Fibroblast of skin of back (primary cell): Measurements from ENCODE around the gene HBG1. TPM values are rescaled to one million over a fixed set of nuclear protein-coding genes. Genes with fewer than 3 reads are reported as not detected.
"Not testable (repeated sequence)": the region's sequence is repeated elsewhere in the genome, so short reads cannot be mapped to it uniquely, and the experiment has no call there.

Experiments used
- DNase-seq: peaks from one replicate; pipeline ENCODE4 v3.0.0-alpha.2; 2013
- polyA plus RNA-seq, 2 experiments: library from polyadenylated mRNA; unstranded; fragments of 120-200 nt; gene quantifications; one replicate each; pipeline ENCODE4 v1.2.1, GENCODE V29; 2013; ENCODE audit not compliant: insufficient read length in 2 of 2

HBG1 gene
- not detected for polyA plus RNA-seq (2013, experiment 1 of 2; ENCODE audit: insufficient read length)
- 5.3 TPM for polyA plus RNA-seq (2013, experiment 2 of 2; ENCODE audit: insufficient read length)

DNA sequence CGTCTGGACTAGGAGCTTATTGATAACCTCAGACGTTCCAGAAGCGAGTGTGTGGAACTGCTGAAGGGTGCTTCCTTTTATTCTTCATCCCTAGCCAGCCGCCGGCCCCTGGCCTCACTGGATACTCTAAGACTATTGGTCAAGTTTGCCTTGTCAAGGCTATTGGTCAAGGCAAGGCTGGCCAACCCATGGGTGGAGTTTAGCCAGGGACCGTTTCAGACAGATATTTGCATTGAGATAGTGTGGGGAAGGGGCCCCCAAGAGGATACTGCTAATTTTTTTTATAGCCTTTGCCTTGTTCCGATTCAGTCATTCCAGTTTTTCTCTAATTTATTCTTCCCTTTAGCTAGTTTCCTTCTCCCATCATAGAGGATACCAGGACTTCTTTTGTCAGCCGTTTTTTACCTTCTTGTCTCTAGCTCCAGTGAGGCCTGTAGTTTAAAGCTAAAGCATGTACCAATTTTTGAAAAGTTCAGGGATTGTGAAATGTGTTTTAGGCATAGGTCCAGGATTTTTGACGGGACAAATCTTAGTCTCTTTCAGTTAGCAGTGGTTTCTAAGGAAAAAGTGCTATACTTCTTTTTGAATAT, at the start of gene HBG1:
TSS of gene HBG1 (minus strand) at position 51 of the 590 bp plus-strand sequence. CDS start 53 bp downstream, outside the sequence.
- not testable (repeated sequence) for DNase-seq

DNA sequence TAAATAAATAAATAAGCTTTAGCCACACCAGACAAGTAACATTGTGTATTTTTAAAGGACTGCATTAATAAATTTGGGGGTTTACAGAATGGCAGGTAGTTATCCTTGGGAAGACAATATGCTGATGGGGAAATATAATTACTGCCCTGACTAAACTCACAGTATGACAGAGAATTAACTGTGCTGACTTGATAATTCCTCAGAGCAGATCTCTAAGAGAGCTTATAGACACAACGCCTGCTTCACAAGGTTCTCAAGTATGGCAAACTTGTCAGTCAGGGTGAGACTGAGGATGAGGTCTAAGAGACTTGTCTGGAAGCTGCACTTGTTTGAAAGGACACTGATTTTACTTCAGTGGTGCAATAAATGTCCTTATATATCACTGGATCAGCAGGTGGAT, 48.8 kb upstream of the HBG1 start:
- DNase-seq = no peak

DNA sequence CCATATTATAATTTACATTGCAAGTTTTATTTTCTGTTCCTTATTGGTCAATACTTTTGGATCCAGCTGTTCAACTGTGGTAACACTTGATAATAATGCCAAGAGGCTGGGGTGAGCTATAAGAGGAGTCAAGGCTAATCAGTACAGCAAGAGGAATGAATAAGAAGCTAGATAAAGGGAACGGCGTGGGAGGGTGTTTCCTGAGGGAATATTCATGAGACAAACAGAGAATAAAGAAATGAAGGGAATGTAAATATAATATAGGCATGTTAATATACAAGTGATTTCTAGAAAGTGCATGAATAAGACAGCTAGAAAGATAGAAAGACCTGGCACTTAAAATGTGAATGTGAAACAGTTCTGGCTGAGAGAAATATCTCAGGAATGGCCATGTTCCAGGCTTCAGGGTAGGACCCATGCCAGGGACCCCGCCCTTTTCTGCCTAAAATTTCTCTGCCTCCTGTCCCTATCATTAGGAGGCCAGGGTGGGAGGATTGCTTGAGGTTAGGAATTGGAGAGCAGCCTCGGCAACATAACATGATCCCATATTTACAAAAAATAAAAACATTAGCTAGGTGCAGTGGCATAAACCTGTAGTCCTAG, 48.2 kb upstream of the HBG1 start:
- no peak for DNase-seq

DNA sequence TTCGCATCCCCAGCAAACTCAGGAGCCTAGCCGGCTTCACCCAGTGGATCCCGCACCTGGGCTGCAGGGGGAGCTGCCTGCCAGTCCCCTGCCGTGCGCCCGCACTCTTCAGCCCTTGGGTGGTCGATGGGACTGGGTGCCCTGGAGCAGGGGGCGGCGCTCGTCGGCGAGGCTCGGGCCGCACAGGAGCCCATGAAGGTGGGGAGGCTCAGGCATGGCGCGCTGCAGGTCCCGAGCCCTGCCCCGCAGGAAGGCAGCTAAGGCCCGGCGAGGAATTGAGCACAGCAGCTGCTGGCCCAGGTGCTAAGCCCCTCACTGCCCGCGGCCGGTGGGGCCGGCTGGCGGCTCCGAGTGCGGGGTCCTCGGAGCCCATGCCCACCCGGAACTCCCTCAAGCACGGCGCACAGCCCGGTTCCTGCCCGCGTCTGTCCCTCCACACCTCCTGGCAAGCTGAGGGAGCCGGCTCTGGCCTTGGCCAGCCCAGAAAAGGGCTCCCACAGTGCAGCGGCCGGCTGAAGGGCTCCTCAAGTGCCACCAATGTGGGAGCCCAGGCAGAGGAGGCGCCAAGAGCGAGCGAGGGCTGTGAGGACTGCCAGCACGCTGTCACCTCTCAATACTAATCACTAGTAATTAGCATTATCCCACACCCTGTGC, 44.8 kb upstream of the HBG1 start:
- DNase-seq = not testable (repeated sequence)

DNA sequence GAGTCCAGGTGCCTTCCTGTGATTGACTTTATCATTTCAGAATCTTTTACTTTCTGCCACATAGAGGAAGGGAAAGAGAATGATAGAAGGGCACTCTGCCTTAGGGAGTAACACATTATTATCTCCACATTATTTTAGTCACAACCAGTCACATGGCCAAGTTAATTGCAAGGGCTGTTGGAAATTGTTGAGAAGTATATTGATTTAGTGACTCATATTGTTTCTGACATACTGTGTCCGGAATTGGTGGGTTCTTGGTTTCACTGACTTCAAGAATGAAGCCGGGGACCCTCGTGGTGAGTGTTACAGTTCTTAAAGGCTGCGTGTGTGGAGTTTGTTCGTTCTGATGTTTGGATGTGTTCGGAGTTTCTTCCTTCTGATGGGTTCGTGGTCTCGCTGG, 43.4 kb upstream of the HBG1 start:
- peak; percentile 26 for DNase-seq

DNA sequence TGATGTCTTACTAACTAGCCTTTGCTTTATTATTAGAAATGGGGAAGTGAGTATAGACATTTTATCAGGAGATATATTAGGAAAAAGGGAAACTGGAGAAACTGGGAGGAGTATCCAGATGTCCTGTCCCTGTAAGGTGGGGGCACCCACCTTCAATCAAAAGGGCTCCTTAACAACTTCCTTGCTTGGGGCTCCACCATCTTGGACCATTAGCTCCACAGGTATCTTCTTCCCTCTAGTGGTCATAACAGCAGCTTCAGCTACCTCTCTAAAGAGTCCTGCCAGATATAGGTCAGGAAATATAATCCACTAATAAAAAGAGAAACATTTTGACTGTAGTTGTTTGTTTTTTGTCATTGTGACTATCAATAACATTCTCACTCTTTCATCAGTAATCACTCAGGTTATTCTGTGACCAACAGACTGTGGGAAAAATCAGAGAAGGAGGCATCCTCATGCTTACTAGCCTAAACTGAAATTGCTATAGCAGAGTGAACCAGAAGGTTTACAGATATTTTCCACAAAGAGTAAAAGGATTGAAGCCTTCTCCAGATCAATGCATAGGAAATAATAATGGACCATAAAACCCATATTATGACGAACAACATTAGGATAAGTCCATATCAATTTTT, 41.7 kb upstream of the HBG1 start:
- DNase-seq = peak; percentile 11

DNA sequence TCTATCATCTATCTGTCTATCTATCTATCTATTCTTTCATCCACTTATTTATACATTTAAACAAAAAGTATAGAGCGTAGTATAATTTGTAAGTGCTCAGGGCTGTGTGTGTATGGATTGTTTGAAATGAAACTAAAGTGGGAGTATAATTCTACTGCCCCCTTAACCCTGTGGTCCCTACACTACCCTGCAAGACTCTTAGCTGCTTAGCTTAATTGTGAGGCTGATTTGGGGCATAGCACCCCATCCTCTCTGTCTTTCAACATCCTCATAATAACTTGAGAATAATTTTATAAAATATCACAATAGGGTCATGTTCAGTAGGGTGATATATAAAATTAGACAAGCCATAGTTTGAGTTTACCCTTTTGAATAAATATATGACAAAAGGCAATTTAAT, 40.4 kb upstream of the HBG1 start:
- no peak for DNase-seq

DNA sequence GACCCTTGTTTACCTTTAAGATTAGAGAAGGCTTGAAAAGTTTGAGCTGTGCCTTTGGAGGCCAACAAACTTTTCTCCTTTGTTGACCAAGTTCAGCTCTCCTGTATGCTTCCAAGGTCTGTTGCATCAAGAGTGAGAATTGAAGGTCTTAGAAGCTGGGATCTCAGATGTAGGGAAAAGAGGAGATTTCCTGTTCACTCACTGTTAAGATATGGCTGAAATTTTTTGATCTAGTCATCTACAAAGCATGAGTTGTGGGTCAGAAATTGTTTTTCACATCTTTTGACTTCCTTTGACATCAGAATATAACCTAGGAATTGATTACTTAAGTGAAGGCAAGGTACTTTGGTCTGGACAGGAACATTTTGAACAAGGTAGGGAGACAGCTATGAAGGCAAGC, 40.0 kb upstream of the HBG1 start:
- DNase-seq = peak; percentile 49

DNA sequence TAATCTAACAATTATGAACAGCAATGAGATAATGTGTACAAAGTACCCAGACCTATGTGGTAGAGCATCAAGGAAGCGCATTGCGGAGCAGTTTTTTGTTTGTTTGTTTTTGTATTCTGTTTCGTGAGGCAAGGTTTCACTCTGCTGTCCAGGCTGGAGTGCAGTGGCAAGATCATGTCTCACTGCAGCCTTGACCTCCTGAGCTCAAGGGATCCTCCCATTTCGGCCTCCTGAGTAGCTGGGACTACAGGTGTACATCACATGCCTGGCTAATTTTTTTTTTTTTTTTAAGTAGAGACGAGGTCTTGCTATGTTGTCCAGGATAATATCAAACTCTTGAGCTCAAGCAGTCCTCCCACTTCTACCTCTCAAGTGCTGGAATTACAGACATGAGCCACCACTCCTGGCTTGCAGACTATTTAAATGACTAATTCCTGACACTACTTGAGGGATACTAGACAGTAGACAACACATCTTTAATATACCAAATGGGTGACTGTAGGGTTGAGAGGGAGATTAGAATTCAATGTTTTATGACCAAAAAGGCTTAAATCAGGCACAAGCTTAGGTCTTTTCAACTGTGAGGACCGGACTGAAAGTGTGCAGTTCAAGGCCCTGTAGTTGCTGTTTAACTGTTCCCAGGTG, 39.4 kb upstream of the HBG1 start:
- peak; percentile 62 for DNase-seq

DNA sequence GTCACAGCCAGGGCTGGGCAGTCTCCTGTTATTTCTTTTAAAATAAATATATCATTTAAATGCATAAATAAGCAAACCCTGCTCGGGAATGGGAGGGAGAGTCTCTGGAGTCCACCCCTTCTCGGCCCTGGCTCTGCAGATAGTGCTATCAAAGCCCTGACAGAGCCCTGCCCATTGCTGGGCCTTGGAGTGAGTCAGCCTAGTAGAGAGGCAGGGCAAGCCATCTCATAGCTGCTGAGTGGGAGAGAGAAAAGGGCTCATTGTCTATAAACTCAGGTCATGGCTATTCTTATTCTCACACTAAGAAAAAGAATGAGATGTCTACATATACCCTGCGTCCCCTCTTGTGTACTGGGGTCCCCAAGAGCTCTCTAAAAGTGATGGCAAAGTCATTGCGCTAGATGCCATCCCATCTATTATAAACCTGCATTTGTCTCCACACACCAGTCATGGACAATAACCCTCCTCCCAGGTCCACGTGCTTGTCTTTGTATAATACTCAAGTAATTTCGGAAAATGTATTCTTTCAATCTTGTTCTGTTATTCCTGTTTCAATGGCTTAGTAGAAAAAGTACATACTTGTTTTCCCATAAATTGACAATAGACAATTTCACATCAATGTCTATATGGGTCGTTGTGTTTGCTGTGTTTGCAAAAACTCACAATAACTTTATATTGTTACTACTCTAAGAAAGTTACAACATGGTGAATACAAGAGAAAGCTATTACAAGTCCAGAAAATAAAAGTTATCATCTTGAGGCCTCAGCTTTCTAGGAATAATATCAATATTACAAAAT, 38.6 kb upstream of the HBG1 start:
- peak; percentile 33 for DNase-seq

DNA sequence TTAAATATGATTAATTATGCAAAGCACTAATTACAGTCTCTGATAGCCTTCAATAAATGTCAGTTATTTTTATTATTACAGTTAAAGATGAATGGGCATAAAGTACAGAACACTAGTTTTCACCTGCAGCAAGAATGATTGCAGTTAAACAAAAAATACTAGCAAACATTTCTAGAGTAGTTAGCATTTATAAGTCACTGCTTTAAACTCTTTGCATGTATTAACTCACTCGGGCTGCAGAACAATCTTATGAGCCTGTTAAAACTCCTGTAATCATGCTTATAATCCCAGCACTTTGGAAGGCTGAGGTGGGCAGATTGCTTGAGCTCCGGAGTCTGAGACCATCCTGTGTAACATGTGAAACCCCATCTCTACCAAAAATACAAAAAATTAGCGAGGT, 37.2 kb upstream of the HBG1 start:
- no peak for DNase-seq

DNA sequence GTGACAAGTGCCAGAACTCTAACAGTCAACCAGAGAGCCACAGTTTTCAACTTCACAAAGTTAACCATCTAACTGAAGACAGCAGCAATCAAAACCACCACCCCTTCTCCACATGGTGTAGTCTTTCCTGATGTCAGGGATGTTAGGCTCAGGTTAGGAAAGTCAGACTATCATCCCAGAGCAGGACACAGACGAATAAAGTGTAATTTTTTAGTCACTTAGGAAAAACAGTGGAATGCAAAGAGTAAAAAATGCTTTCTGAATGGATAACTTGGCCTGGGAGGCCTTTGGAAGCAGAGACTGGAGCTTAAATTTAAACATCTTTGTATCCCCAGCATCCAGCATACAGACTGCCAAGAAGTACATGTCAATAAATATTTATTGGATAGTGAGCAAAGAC, 36.7 kb upstream of the HBG1 start:
- no peak for DNase-seq

DNA sequence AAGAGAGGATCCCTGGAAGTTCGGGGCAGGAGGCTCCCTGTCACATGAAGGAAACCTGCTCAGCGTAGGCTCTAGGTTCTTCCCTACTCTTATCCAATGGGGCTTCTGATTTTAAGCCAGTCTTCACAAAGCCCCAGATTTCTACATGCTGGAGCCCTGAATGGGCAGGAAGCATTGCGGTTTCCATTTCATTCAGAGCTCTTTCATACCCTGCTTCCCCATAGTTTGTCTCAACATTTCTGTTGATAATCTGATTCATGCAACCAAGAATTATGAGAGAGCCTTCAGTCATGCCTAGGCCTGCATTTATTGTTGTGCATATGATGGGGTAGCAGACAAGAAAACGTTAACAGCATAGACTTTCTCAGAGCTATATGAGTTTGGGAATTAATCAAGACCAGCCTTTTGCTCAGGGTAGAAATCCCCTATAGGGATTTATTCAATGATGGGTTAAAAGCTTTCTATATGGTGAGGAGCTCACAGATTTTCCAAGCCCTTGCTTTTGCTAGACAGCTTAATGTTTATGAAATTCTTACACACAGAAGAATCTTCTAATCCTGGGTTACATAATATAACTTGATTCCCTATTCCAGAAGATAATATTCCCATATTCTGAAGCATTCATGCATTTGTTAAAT, 36.2 kb upstream of the HBG1 start:
- no peak for DNase-seq

DNA sequence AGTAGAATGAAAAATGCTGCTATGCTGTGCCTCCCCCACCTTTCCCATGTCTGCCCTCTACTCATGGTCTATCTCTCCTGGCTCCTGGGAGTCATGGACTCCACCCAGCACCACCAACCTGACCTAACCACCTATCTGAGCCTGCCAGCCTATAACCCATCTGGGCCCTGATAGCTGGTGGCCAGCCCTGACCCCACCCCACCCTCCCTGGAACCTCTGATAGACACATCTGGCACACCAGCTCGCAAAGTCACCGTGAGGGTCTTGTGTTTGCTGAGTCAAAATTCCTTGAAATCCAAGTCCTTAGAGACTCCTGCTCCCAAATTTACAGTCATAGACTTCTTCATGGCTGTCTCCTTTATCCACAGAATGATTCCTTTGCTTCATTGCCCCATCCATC, 35.0 kb upstream of the HBG1 start:
- no peak for DNase-seq

DNA sequence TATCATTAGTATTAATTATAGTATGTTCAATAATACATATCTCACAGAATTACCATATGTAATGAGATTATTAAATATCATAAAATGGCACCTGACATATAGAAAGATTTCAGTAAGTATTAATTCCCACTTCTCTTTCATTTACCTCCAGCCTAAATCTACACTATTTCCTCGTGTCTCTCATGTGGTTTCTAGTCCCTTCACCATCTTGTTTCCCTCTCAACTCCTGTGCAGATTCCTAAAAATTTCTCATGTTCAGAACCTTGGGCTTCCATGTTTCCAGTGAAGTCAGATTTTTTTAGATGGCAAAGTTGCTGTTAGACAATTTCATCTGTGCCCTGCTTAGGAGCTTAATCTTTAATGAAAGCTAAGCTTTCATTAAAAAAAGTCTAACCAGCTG, 34.2 kb upstream of the HBG1 start:
- no peak for DNase-seq

DNA sequence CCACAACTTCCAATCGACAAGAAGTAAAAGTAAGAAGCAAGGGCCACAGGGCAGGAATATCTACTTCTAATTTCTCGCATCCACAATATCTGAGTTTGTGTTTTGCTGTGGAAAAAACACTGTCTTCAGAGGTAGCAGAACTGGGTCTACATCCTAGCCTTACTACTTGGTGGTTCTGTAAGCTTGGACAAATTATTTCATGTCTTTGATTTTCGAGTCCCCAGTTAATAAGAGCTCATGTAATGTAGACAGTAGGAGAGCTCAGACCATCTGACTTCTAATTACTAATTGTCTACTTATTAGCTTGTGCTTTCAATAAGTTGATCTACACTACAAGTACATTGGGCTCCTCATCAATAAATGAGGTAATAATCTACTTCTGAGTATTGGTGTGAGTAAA, 33.4 kb upstream of the HBG1 start:
- DNase-seq = no peak

DNA sequence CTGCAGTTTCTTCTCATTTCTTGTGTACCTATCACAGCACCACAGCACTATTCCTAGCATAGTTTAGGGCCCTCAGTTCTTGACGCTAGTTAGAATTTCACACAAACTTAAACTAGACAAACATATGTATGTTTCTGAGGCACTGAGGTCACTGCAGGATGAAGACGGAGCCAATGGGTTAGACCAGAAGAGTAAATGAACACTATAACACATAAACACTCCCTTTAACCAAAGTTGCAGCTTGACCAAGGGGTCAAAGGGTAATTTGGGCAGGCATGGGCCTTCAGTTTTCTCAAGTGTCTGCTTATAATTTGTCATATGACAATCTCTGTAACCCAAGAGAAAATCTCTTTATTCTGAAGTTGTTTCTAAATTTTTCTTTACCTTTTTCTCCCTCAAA, 33.0 kb upstream of the HBG1 start:
- DNase-seq = no peak

DNA sequence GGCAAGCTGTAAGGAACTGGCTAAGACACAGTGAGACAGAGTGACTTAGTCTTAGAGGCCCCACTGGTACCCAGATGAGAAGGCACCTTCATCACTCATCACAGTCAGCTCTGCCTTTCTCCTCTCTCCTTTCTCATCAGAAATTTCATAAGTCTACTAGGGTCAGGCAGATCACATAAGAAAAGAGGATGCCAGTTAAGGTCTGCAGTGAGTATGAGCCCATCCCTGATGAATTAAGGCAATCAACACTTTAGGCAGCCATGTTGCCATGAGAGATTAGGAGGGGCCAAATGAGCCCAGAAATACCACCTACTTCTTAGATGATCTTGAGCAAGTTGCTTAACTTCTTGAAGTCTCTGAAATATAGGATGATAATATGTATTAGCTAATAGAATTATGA, 31.9 kb upstream of the HBG1 start:
- DNase-seq = no peak

DNA sequence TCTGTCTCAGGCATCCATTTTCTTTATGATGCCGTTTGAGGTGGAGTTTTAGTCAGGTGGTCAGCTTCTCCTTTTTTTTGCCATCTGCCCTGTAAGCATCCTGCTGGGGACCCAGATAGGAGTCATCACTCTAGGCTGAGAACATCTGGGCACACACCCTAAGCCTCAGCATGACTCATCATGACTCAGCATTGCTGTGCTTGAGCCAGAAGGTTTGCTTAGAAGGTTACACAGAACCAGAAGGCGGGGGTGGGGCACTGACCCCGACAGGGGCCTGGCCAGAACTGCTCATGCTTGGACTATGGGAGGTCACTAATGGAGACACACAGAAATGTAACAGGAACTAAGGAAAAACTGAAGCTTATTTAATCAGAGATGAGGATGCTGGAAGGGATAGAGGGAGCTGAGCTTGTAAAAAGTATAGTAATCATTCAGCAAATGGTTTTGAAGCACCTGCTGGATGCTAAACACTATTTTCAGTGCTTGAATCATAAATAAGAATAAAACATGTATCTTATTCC, 31.0 kb upstream of the HBG1 start:
- peak; percentile 97 for DNase-seq

DNA sequence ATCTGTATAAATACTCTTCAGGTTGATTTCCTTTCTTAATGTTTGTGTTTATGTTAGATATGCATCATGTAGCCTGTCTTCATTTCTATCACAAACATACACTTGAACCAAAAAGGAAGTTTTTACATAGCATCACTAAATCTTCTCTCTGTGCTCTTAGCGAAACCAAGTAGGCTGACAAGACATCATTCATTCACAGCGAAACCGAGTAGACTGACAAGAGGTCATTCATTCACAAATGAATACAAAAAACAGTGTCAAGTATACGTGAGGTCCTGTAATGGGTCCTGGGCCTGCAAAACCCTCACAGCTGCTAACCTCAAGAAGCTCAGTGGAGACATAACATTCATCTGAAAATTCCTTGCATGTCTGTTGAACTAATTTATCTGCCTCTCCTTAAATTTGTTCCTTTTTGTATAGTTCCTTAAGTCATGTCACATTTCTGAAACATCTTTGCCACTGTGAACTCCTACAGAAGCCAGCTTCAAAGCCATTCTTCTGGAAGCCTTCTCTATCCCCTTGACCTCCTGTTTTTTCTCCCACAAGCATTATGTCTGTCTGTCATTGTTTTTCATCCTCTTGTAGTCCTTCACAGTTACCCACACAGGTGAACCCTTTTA, 29.9 kb upstream of the HBG1 start:
- DNase-seq = no peak

DNA sequence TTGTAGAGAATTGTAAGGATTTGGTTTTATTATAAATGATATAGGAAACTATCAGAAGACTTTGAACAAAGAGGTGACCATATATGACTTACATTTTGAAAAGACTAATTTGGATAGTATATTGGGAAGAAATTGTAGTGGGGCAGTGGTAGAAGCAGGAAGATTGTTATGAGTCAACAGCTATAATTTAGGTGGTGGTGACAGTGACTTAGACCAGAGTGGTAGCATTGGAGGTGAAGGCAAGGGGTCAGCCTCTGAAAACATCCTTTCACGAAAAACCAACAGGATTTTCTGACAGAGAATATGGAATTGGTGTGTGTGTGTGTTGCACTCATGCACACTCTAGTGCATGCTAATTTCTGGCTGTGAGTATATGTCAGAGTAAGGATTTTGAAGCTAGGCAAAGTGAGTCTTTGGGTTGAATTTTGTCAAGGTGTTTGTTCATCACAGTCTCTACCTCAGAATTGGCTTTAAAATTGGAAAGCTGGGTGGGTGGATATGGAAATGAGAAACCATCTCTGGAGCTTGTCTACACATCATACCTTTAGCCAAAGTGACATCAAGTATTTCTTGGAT, 28.2 kb upstream of the HBG1 start:
- DNase-seq = no peak
